Keratinocyte (primary cell): Measurements from ENCODE around the gene C9orf43. TPM values are rescaled to one million over a fixed set of nuclear protein-coding genes. Genes with fewer than 3 reads are reported as not detected.

ENCODE experiments used
- DNase-seq: peaks from one replicate; pipeline ENCODE4 v3.0.0-alpha.2; 2011; ENCODE audit warnings: low read depth, missing footprints, low spot score
- FAIRE-seq: peaks from 2 replicates; lab custom pipeline; 2011; peaks lifted over from hg19 to GRCh38; lab: Jason Lieb, UNC
- H2AFZ ChIP-seq: 2 replicates; pipeline ENCODE4 v1.6.0; 2012; ENCODE audit warnings: low read length, control low read depth, inconsistent platforms; ENCODE audit not compliant: control insufficient read depth
- H3K27ac ChIP-seq: 2 replicates; pipeline ENCODE4 v1.5.1; 2011; ENCODE audit warnings: low read length; ENCODE audit not compliant: control insufficient read depth, insufficient read depth
- H3K27me3 ChIP-seq: 3 replicates; pipeline ENCODE4 v1.6.0; 2011; ENCODE audit warnings: low read length; ENCODE audit not compliant: control insufficient read depth, insufficient read depth; ENCODE audit errors: extremely low read depth
- H3K36me3 ChIP-seq, 2 experiments: 2 replicates in 1 of 2; 3 replicates in 1 of 2; pipeline ENCODE4 v1.5.1; 2011; ENCODE audit warnings: low read length in 2 of 2, mild to moderate bottlenecking in 1 of 2; ENCODE audit not compliant: control insufficient read depth in 2 of 2, insufficient read depth in 2 of 2; ENCODE audit errors: extremely low read depth in 1 of 2
- H3K4me1 ChIP-seq: 3 replicates; pipeline ENCODE4 v1.5.1; 2011; ENCODE audit warnings: low read length; ENCODE audit not compliant: control insufficient read depth, insufficient read depth; ENCODE audit errors: extremely low read depth
- H3K4me2 ChIP-seq: 3 replicates; pipeline ENCODE4 v1.6.0; 2011; ENCODE audit warnings: low read depth, low read length; ENCODE audit not compliant: control insufficient read depth, insufficient read depth; ENCODE audit errors: extremely low read depth
- H3K4me3 ChIP-seq, 3 experiments: fragments of 200-600 bp in 1 of 3; sonication (generic) in 1 of 3; 2 replicates in 2 of 3; 3 replicates in 1 of 3; pipeline ENCODE4 v1.5.1; 2011 to 2016; ENCODE audit warnings: low read length in 3 of 3, mild to moderate bottlenecking in 3 of 3, control low read depth in 2 of 3, inconsistent platforms in 1 of 3, low read depth in 1 of 3, mixed read lengths in 1 of 3, mixed run types in 1 of 3, moderate library complexity in 1 of 3; ENCODE audit not compliant: control insufficient read depth in 2 of 3, insufficient read depth in 2 of 3; ENCODE audit errors: extremely low read depth in 1 of 3
- H3K79me2 ChIP-seq: 2 replicates; pipeline ENCODE4 v1.6.0; 2012; ENCODE audit warnings: low read length; ENCODE audit not compliant: control insufficient read depth, insufficient read depth
- H3K9ac ChIP-seq: 3 replicates; pipeline ENCODE4 v1.6.0; 2011; ENCODE audit warnings: low read length; ENCODE audit not compliant: control insufficient read depth, insufficient read depth; ENCODE audit errors: extremely low read depth
- H3K9me1 ChIP-seq: 3 replicates; pipeline ENCODE4 v1.6.0; 2011; ENCODE audit warnings: low read length; ENCODE audit not compliant: control insufficient read depth, insufficient read depth; ENCODE audit errors: extremely low read depth
- H3K9me3 ChIP-seq: 2 replicates; pipeline ENCODE4 v1.5.1; 2012; ENCODE audit warnings: low read depth, low read length; ENCODE audit not compliant: control insufficient read depth
- H4K20me1 ChIP-seq: 3 replicates; pipeline ENCODE4 v1.6.0; 2011; ENCODE audit warnings: low read length; ENCODE audit not compliant: control insufficient read depth, insufficient read depth; ENCODE audit errors: extremely low read depth
- CTCF ChIP-seq, 3 experiments: IDR thresholded peaks in 1 of 3; conservative IDR thresholded peaks in 1 of 3; optimal IDR thresholded peaks in 1 of 3; 2 replicates in 2 of 3; 3 replicates in 1 of 3; pipeline versions ENCODE3 to v1.5.1; 2011; ENCODE audit warnings: low read length in 3 of 3, mild to moderate bottlenecking in 3 of 3, moderate library complexity in 2 of 3, control low read depth in 1 of 3, inconsistent platforms in 1 of 3; ENCODE audit not compliant: insufficient read depth in 2 of 3; ENCODE audit errors: extremely low read depth in 1 of 3
- EZH2 ChIP-seq: IDR thresholded peaks from one replicate; pipeline ENCODE4 v1.6.1; 2012; ENCODE audit warnings: inconsistent platforms, mild to moderate bottlenecking, low read length, moderate library complexity
- dilution Hi-C: fragments of 300-500 bp; cut with MboI; formaldehyde crosslinking; loops from one replicate; pipeline ENCODE4 v1.7.0; 2020; ENCODE audit warnings: low sequenced_read_pairs; ENCODE audit not compliant: extremely low pct_ligation_motif_present
- polyA plus RNA-seq, 5 experiments: library from polyadenylated mRNA; depleted of rRNA in 3 of 5; stranded (reverse) in 3 of 5; stranded (forward) in 1 of 5; unstranded in 1 of 5; fragments of >200 nt; gene quantifications; 1 replicate in 1 of 5; 2 replicates in 3 of 5; 3 replicates in 1 of 5; pipeline versions ENCODE4 v1.2.1 to v1.2.3, GENCODE V29; 2011 to 2012; ENCODE audit warnings: missing spikeins in 2 of 5, low read depth in 1 of 5, low replicate concordance in 1 of 5

C9orf43 gene
- polyA plus RNA-seq, 1 donor (not counting 4 experiments of a cell fraction or from before 2014, with no cell fraction given), result 0.75 TPM

- no peaks in the 10 kb centered on the region for H4K20me1 ChIP-seq
- H3K27me3 ChIP-seq, result no peaks in the 10 kb centered on the region
- H2AFZ ChIP-seq, result no peak overlapping the region
- no peaks in the 10 kb centered on the region for H3K9me1 ChIP-seq
- no peak overlapping the region for H3K4me3 ChIP-seq
- FAIRE-seq, result no peak
- no peak for DNase-seq
- no peak overlapping the region for H3K4me2 ChIP-seq
- H3K36me3 ChIP-seq, result peaks cover 3 to 16% of the 10 kb centered on the region in 2 experiments
- H3K9ac ChIP-seq, result no peak overlapping the region
- no peaks in the 10 kb centered on the region for H3K79me2 ChIP-seq
- no peak overlapping the region for H3K27ac ChIP-seq
- dilution Hi-C loops, result no loop called here
- no peak for TF ChIP-seq EZH2
- TF ChIP-seq CTCF (optimal IDR thresholded peaks at IDR 0.05 in 1 of 3, IDR thresholded peaks at IDR 0.05 in 1 of 3, conservative IDR thresholded peaks at IDR 0.05 in 1 of 3; ENCODE audit: extremely low read depth in 1 of 3, insufficient read depth in 2 of 3, low read length in 3 of 3), result no peak
- H3K4me1 ChIP-seq, result peaks cover 6% of the 10 kb centered on the region
- no peaks in the 10 kb centered on the region for H3K9me3 ChIP-seq
Observed at GRCh38 chr9:113393281-113393680, 17.3 kb upstream of the C9orf43 start.

GRCh38 chr9:113395000-113395861 lies 15.3 kb upstream of the C9orf43 start:
- peaks cover 3 to 9% of the 10 kb centered on the region in 2 experiments for H3K36me3 ChIP-seq
- no peak for FAIRE-seq

More at GRCh38 chr9:113395000-113395861, 15.3 kb upstream of the C9orf43 start:
- H3K27me3 ChIP-seq, result no peaks in the 10 kb centered on the region
- no peak for DNase-seq
- TF ChIP-seq EZH2, result no peak
- TF ChIP-seq CTCF (optimal IDR thresholded peaks at IDR 0.05 in 1 of 3, IDR thresholded peaks at IDR 0.05 in 1 of 3, conservative IDR thresholded peaks at IDR 0.05 in 1 of 3; ENCODE audit: extremely low read depth in 1 of 3, insufficient read depth in 2 of 3, low read length in 3 of 3), result no peak
- no peak overlapping the region for H2AFZ ChIP-seq
- no peak overlapping the region for H3K4me2 ChIP-seq
- no peaks in the 10 kb centered on the region for H3K9me1 ChIP-seq
- no peaks in the 10 kb centered on the region for H4K20me1 ChIP-seq
- H3K27ac ChIP-seq, result no peak overlapping the region
- no peaks in the 10 kb centered on the region for H3K79me2 ChIP-seq
- no peaks in the 10 kb centered on the region for H3K9me3 ChIP-seq
- no peak overlapping the region for H3K9ac ChIP-seq
- no peak overlapping the region for H3K4me3 ChIP-seq
- peaks cover 17% of the 10 kb centered on the region for H3K4me1 ChIP-seq
- dilution Hi-C loops, result no loop called here
